ENCODE results near the gene FOXN4.

DNA sequence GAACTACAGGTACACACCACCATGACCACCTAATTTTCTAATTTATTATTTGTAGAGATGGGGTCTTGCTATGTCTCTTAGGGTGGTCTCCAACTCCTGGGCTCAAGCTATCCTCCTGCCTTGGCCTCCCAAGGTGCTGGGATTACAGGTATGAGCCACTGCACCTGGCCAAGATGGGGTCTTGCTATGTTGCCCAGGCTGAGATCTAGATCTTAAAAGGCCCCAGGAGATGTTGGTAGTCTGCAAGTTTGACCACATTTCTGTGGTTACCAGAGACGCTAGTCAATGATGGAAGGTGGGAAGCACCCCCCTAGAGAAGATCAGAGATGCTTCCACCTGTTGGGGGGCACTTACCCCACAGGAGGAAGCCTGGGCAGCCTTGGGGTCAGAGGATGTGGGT, 34.7 kb downstream of the FOXN4 start:
- TF ChIP-seq, protein P1, sequence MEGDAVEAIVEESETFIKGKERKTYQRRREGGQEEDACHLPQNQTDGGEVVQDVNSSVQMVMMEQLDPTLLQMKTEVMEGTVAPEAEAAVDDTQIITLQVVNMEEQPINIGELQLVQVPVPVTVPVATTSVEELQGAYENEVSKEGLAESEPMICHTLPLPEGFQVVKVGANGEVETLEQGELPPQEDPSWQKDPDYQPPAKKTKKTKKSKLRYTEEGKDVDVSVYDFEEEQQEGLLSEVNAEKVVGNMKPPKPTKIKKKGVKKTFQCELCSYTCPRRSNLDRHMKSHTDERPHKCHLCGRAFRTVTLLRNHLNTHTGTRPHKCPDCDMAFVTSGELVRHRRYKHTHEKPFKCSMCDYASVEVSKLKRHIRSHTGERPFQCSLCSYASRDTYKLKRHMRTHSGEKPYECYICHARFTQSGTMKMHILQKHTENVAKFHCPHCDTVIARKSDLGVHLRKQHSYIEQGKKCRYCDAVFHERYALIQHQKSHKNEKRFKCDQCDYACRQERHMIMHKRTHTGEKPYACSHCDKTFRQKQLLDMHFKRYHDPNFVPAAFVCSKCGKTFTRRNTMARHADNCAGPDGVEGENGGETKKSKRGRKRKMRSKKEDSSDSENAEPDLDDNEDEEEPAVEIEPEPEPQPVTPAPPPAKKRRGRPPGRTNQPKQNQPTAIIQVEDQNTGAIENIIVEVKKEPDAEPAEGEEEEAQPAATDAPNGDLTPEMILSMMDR (IDR thresholded peaks at IDR 0.05), result no peak
- TF ChIP-seq POLR2AphosphoS5 (IDR thresholded peaks at IDR 0.05) (no peak), POLR2A (IDR thresholded peaks at IDR 0.05) (no peak)
